GM19043 (cell line): ENCODE measurements around the gene OR6K2.

ENCODE experiments used
- ATAC-seq: cut with Tn5 transposase; IDR thresholded peaks from one replicate; pipeline ENCODE4 v1.9.1; 2021; ENCODE audit warnings: low read depth; ENCODE audit not compliant: unreplicated experiment

The OR6K2 gene

GRCh38 chr1:158686111-158687009 lies 14.1 kb downstream of the OR6K2 start, which contains the start of gene SPTA1:
SPTA1 (minus strand) TSS chr1:158686715; CDS start chr1:158686517, 198 bp downstream.
- ATAC-seq: no peak

- ATAC-seq: no peak
Measured at GRCh38 chr1:158685085-158685484, 15.4 kb downstream of the OR6K2 start.

GRCh38 chr1:158681606-158682005 lies 18.8 kb downstream of the OR6K2 start:
- ATAC-seq: no peak

GRCh38 chr1:158679289-158679688 lies 21.2 kb downstream of the OR6K2 start:
- ATAC-seq: no peak

- ATAC-seq: no peak
Measured at GRCh38 chr1:158675563-158676323, 24.7 kb downstream of the OR6K2 start.

GRCh38 chr1:158674302-158674701 lies 26.1 kb downstream of the OR6K2 start:
- ATAC-seq: no peak

GRCh38 chr1:158666037-158666436 lies 34.4 kb downstream of the OR6K2 start:
- ATAC-seq: no peak

- ATAC-seq: no peak
Measured at GRCh38 chr1:158654571-158654970, 45.9 kb downstream of the OR6K2 start.

- no peak for ATAC-seq
Measured at GRCh38 chr1:158654086-158654485, 46.4 kb downstream of the OR6K2 start.

GRCh38 chr1:158652721-158653334 lies 47.6 kb downstream of the OR6K2 start:
- ATAC-seq: no peak
